GM19099 (cell line): Measurements from ENCODE around the gene LAIR1.

Source experiments
- POLR2A ChIP-seq: IDR thresholded peaks from 3 replicates; pipeline ENCODE4 v1.6.1; 2011; ENCODE audit warnings: low read depth; ENCODE audit not compliant: insufficient read length; ENCODE audit errors: extremely low read depth

LAIR1 gene

DNA sequence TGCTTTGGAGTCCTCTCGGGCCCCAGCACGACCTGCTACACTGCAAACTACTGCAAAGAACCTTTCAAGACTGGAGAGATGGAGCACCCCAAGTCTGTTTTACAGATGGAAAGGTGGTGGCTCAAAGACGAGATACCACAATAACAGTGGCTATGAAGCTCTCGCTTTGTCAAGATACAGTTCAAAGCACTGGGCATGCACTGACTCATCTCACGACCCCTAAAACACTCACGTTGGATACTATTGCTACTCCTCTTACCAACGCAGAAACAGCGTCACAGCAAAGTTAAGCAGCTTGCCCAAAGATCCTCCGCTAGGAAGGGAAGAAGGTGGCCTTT lies 24.0 kb upstream of the LAIR1 start:
- no peak for TF ChIP-seq POLR2A

DNA sequence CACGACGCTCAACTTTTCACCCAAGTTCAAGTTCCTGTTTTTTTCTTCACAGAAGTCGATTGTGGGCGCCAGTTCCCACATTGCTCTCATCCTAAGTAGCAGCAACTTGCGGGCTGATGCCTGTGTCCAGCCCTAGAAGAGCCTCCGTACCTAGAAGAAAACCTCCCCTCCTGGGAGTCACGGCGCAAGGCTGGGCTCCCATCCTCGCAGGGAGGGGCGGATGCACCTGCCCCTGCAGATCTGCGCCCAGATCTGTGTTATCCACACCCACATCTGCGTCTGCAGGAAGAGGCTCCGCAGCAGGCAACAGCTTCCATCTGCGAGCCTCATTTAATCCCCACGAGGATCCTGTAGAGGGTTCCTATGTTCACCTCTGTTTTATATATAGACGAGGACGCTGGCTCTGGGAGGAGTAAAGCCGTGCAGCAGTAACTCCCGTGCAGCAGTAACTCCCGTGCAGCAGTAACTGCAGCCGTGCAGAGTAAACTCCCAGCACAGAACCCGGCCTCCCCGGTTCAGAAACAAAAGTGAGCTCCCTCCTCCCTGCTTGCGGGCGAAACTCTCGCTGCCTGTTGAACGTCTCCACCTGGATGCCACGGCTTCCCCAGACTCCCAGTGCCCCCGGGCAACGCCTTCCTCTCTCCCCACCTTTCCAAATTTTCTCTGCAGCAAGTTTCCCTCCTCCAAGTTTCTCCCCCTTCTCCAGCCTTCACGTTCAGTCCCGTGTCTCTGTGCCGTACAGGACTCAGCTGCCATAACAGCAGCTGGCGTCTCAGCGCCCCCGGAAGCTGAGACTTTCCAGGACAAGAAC lies 23.5 kb upstream of the LAIR1 start:
- TF ChIP-seq POLR2A: no peak

DNA sequence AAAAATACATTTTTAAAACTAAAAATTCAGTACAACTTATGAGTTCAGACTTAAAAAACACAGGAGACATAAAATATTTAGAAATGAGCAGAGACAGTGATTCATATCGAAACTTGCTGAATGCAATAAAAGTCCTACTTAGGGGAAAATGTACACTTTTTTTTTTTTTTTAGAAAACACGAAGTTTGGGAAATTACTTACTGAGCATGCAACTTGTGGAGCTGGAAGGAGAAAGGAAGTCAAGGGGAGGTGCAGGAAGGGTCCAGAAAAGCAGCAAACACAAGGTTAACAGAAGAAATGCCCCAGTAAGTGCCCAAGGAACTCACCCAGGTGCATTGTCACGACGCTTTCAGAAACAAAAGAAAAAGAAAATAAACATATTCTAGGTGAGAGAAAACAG lies 18.6 kb upstream of the LAIR1 start:
- no peak for TF ChIP-seq POLR2A

DNA sequence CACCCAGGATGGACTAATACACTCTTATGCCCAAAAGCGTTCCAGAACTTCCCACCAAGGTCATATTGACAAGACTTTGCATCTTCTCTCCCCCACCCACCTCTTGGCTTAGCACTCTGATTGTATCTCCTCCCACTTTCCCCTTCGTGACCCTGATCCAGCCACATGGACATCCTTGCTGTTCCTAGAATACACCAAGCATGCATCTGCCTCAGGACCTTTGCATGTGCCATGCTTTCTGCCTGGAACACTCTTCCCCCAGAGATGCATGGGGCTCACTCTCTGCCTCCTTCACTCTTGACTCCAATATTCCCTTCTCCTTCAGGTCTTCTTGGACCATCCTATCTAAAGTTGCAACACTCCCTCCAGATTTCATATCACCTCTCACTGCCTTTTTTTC lies 16.2 kb upstream of the LAIR1 start:
- TF ChIP-seq POLR2A: no peak

DNA sequence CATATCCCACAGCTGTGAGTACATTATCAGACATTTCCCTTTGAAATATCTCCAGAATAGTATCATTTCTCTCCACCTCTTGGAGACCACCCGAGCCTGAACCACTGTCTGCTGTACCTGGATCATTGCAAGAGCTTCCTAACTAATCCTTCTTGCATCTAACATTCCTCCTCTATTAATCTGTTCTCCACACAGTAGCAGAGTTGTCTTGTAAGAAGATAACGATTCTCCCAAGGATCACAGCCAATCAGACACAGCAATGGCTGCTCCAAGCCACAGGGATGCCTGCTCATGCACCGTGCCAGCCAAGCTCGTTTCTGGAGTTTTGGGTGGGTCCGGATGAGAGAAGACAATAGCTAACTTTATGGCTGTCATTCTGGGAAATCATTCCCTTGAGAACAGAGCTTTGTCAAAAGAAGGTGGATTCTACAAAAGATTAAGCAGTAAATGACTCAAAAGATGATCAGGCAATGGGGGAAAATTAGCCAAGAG lies 14.5 kb upstream of the LAIR1 start:
- TF ChIP-seq POLR2A: no peak

DNA sequence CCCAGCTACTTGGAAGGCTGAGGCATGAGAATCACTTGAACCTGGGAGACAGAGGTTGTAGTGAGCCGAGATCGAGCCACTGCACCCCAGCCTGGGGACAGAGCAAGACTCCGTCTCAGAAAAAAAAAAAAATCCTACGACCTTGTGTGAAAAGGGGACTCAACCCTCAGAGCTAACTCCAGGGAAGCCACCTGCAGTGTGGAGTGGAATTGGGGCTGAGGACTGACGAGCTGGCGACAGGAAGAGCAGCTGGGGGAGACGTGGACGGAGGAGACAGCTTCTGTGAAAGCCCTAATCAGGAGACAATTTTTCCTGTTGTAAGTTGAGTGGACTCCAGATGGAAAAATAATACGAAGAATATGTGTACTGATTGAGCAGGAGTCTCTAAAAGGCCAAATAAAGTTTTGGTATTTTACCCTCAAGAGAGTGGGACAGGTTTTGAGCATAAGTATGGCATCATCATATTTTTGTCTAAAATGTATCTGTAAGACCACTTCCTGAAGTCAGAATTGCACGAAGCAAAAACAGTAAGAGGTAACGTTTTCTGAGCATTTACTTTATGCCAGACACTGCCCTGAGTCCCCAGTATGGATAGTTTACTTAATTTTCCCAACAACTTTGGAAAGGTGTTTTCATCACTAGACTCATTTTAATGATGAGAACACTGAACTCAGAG lies 12.0 kb upstream of the LAIR1 start:
- no peak for TF ChIP-seq POLR2A

DNA sequence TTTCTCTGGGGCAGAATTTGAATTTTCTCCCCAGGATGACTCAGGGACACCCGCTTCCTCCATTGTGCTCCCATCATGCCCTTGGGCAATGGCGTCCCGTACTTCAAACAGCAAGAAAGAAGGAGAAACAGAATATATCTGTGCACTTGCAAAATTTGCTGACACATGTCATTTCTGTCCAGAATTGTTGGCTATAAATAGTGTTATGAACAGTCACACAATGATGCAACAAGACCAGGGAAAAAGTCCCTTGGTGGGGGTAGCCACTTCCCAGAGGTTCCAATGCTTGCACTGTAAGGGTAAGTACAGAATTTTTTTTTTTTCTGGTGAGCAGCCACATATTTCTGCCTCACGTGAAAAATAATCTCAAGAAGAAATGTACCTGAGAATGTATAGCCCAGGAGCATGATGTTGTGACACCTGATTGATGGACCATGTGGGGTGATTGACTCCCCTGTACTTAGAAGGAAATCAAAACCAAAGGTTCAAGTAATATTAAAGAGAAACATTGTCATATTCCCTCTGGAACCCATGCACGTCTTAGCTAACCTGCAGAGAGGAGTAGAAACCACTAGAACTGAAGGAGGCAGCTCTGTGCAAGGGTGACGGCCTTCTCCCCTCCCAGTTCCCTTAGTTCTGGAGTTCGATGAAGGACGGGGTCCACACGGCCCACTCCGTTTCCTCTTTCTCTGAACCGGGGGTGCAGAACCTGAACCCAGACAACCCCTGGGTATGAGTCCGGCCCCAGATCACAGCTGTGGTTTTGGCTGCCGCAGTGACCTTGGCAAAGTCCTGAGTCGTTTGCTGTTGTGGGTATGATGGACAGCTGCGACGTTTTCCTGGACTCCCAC lies 9.3 kb upstream of the LAIR1 start:
- no peak for TF ChIP-seq POLR2A

DNA sequence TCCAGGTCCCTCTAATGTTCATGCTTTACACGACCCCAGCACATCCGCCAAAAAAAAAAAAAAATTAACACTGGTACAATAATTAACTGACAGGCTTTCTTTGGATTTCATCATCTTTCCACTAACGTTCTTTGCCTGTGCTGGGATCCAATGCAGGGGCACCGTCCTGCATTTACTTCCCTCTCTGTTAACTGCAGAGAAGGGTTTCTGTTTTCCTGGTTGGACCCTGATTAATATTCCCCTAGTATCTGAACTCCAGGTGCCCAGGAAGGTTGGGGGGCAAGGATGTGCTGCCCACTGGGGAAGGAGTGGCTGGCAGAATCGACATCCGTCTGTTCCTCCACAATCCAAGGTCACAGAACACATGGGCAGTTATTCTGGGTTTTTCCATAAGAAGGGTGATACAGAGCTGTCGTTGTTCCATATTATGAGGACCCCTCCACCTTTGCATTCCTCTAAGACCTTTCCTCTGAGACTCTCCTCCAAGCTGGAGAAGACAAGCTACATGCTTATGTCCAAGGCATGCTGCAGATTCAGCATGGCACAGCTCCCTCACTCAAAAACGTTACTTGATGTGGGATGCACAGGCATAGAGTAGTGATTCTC lies 4.5 kb upstream of the LAIR1 start:
- TF ChIP-seq POLR2A: no peak

DNA sequence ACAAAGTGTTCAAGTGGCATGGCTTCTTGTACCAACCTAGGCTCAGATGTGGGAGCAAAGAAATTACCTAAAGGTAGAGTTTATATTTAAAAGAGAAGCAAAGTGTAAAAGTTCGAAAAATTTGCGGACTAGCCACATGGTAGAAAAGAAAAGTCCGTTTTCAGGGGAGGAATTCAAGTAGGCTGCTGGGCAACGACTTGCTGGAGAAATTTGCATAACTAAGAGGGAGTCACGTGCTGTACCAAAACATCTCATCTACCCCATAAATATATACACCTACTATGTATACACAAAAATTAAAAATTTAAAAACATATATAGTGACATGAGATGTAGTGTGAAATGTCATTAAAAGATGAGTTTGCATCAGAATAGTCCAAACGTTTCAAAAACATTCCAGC lies 2.1 kb upstream of the LAIR1 start:
- TF ChIP-seq POLR2A: no peak

DNA sequence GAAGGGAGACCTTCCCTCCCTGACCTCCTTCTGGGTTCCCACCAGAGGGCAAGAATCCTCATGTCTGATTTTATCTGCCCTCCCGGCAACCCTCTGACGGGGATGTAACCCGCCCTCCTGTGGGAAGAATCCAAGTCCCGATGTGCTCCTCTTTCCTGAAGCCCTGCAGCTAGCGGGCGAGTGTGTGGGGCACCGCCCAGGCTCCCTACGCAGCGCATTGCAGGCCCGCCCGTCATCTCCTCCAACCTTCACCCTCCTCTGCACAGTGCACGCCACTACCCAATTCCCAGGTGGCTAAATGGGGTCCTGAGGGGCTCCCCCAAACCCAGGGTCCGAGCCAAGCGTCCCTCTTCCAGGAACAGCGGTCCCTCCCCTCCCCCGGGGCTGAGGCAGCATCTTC lies 7.3 kb downstream of the LAIR1 start:
- no peak for TF ChIP-seq POLR2A

DNA sequence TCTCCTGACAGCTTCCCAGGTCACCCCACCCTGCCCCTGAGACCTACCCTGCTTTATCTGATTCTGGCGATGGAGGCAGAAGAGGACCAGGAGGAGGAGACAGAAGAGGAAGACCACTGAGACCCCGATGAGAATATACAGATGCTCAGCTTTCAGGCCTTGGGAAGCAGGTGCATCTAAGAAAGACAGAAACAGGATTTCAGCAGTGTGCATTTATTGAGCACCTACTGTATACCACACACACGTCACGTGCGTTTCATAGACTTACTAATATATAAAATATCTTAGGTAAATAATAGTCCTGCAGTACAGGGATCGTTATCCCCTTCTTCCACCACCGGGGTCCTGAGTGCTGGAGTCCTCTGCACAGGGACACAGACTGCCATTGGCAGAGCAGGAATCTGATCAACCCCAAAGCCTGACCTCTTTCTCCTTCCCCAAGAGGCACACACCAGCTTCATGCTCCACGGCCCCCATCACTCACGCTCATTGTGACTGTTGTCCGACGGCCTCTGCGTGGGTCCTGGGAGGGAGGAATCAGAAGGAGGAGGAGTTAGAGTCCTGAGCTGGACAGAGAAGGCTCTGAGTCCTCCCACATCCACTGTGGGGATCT lies 8.2 kb downstream of the LAIR1 start:
- no peak for TF ChIP-seq POLR2A

DNA sequence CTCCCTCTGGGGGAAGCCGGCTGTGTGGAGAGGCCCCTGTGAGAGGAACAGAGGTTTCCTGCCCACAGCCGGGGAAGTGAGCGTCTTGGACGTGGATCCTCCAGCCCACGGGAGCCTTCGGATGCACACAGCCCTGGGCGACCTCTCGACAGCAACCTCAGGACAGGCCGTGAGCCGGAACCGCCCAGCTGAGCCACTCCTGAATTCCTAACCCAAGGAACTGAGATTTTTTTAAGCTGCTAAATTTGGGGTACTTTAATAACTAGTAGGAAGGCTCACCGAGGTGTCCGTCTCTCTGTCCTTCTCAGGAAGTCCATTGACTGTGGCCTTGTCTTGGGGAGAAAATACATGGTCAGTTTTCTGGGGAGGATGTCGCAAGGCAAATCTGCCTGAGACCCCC lies 9.1 kb downstream of the LAIR1 start:
- TF ChIP-seq POLR2A: no peak

DNA sequence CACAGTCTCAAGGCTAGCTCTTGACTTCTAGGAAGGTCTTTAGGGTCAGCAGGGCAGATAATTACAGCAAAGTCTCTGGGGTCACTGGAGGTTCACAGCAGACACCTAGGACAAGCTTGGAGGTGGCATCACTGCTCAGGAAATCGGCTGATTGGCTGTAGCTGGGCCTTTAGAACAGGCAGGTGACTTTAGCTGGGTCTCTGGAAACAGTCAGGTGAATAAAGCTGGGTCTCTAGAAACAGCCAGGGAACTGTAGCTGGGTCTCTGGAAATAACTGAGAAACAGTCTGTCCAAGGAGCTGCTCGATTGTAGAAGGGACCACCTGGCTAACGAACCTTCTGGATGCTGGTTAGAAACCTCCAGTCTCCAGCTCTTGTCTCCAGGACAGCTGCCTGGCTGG lies 10.0 kb downstream of the LAIR1 start:
- TF ChIP-seq POLR2A: no peak

DNA sequence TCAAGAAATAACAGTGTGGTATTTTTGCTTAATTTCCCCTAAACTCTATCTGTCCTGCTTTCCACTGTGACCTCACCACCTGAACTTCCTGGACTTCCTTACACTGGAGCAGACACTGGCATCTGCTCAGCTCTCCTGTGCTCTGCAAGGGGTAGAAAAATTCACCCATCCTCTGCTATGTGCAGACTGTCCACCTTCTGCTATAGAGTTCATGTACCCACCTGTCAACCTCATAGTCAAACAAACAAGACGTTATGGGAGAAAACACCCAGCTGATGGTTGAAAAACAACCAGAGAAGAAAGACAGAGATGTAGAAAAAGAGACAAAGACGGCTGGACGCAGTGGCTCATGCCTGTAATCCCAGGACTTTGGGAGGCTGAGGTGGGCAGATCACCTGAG lies 12.2 kb downstream of the LAIR1 start:
- no peak for TF ChIP-seq POLR2A

DNA sequence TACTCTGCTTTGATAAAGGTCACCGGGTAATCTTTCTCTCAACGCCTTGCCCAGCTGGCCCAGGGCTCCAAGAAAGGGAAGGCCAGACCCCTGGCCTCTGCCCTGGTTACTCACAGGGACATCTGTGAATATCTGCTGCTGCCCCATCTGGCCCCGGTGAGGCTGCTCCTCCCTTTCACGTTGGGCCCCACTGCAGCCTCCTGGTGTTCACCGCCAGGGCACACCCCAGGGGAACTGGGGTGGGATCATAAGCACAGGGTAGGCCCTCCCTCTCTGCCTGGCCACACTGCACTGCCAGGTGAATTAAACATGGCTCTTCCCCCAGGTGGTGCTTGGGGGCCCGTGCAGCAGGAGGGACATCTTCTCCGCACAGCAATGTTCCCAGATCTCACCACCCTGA lies 12.7 kb downstream of the LAIR1 start:
- TF ChIP-seq POLR2A: no peak

DNA sequence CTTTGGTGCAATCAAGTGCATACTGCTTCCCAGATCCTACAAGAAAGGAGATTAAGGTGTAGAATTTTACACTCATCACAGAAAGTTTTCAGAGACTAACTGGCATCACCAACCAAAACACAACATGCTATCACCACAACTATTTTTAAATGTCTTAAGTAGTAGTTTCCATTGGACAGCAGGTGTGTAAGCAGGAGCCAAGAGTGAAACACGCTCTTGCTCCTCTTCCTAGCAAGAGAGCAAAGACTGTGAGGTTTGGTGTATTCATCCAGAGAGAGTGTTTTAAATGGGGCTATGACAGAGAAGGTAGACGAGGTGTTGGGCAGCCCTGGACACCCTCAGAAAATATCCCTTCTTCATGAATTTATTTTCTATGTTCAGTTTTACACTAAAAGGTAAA lies 13.3 kb downstream of the LAIR1 start:
- TF ChIP-seq POLR2A: no peak

DNA sequence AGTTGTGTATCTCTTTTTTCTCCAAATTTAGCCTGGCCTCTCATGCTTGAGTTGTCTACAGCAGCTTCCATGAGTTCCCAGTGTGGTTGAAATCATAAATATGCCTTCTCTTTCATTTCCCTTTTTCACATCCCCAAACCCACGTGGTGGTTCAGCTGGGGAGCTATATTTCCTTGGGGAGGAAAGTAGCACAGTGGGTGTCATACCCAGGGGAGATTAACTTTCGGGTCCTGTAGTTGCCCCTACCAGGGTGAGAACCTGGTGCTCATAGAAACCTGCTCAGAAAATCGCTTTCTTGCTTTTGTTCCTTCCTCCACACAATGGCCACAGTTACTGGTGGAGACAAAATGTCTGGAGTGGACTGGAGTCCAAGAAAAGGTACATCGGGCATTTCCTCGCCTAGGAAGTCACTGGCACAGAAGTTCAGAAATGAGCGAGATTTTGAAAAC lies 18.8 kb downstream of the LAIR1 start:
- TF ChIP-seq POLR2A: no peak
